ENCODE results near the gene CEACAM19. TPM values are rescaled to one million over a fixed set of nuclear protein-coding genes. Genes with fewer than 3 reads are reported as not detected.

CEACAM19 gene
- total RNA-seq, 1 experiment from 2014 or later, result 3.5 TPM

DNA sequence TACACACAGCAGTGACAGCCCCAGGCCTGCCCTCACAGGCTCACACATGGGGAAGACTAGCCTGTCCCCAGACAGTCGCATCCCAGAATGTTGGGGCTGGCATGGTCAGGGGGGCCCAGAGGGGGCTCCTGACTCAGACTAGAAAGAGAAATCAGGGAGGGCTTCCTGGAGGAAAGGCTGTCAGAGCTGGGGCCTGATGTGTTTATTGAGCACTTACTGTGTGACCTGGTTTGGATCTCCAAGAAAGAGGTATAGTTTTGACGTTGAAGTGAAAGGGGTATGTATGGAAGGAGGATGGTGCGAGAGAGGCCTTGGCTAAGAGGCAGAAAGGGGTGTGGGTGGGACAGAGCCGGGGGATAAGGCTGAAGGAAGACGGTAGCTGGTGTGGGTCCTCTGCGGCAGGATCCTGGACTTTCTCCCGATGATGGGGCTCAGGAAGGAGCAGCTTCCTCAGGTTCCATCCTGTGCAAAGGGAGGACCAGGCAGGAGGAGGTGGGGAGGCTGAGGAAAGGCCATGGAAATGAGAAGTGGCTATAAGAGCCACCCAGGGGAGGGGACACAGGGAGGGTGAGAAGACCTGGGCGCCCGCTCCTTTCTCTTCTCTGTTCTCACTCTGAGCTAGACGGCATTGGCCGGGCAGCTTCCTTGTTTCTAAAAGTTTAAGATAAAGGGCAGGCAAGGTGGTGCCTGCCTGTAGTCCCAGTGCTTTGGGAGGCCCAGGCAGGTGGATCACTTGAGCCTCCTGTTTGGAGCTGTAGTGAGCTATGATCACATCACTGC is 61.1 kb downstream of the CEACAM19 start:
- Histone ChIP-seq H3K27ac (ENCODE audit: insufficient read length, low read depth, low read length) (no peak overlapping the region), H3K23me2 (ENCODE audit: insufficient read length, low read depth, low read length, poor library complexity, severe bottlenecking) (no peaks in the 10 kb centered on the region), H4K20me1 (ENCODE audit: control insufficient read depth, insufficient read depth, insufficient read length) (no peaks in the 10 kb centered on the region), H3K4ac (ENCODE audit: low read depth, low read length) (no peak overlapping the region), H3K9me3 (ENCODE audit: control insufficient read depth, low read depth, low read length) (no peaks in the 10 kb centered on the region), H2BK15ac (ENCODE audit: low read depth, low read length) (no peak overlapping the region), H3T11ph (ENCODE audit: low read length) (no peak overlapping the region), H2BK5ac (ENCODE audit: insufficient read length, low read length) (no peak overlapping the region), H4K8ac (replicated peaks; ENCODE audit: insufficient read length, low read depth, low read length) (no peak overlapping the region), H3K4me1 (ENCODE audit: insufficient read depth, low read length) (no peaks in the 10 kb centered on the region; the same call in 1 of the 2 replicates), H3K14ac (ENCODE audit: insufficient read depth, low read length) (no peak overlapping the region), H2BK20ac (ENCODE audit: low read depth, low read length, poor library complexity, severe bottlenecking) (no peak overlapping the region), H3K18ac (ENCODE audit: insufficient read length, low read depth, low read length) (no peak overlapping the region), H3K79me1 (ENCODE audit: insufficient read depth, low read depth, low read length, poor library complexity, severe bottlenecking) (no peaks in the 10 kb centered on the region), H2AFZ (ENCODE audit: low read length) (no peak overlapping the region), H3K9ac (ENCODE audit: extremely low read depth, insufficient read length, low read length) (no peak overlapping the region), H3K27me3 (ENCODE audit: insufficient read depth, low read length) (no peaks in the 10 kb centered on the region), H4K5ac (ENCODE audit: insufficient read length, low read depth, low read length) (no peak overlapping the region), H3K79me2 (ENCODE audit: insufficient read depth, low read length) (no peaks in the 10 kb centered on the region), H3K56ac (ENCODE audit: insufficient read length, low read depth, low read length) (no peak overlapping the region), H3K23ac (ENCODE audit: insufficient read length, low read depth, low read length) (no peak overlapping the region), H3K4me2 (ENCODE audit: insufficient read depth, insufficient read length, low read length) (no peak overlapping the region), H2BK120ac (ENCODE audit: low read depth, low read length, poor library complexity, severe bottlenecking) (no peak overlapping the region), H4K91ac (ENCODE audit: insufficient read length, low read depth, low read length) (no peak overlapping the region), H2BK12ac (ENCODE audit: insufficient read length, low read depth, low read length) (no peak overlapping the region), H2AK5ac (ENCODE audit: insufficient read length, low read length) (no peak overlapping the region)
- H3K27me3 Mint-ChIP-seq (ENCODE audit: low read depth), result peaks cover 21% of the 10 kb centered on the region
- no peaks in the 10 kb centered on the region for H3K36me3 Mint-ChIP-seq (ENCODE audit: insufficient read depth in 1 of 3, low read depth in 3 of 3)
- no peak for DNase-seq
- H3K27ac Mint-ChIP-seq, result no peak overlapping the region
- no peak overlapping the region for H3K4me3 Mint-ChIP-seq
- H3K9me3 Mint-ChIP-seq, result peaks cover 0 to 3% of the 10 kb centered on the region in 2 experiments; a peak in 1 of 5 replicates
- WGBS (ENCODE audit: extremely low coverage, insufficient read length, low lambda C conversion rate), result no CpG with 5 or more reads among the region's 11 CpGs
- TF ChIP-seq CTCF (conservative IDR thresholded peaks at IDR 0.05), result no peak
- peaks cover 3% of the 10 kb centered on the region in 2 experiments; a peak in 3 of 4 replicates for H3K4me1 Mint-ChIP-seq

Small RNA genes lying within 50 kb of the gene (microRNA-seq; reads per million reads assigned to microRNA genes)
- not detected for gene MIR4531 (ENCODE audit: borderline microRNAs expressed)

Other genes starting within 250 kb of the CEACAM19 start
- 5.6 and 7.4 TPM in 2 replicates for gene ZNF229, start 223.0 kb upstream of the CEACAM19 start, total RNA-seq (2021)
- 13.2 and 13.6 TPM in 2 replicates for gene ZNF180, start 171.0 kb upstream of the CEACAM19 start, total RNA-seq (2021)
- not detected in 2 replicates for gene CEACAM20, start 141.8 kb upstream of the CEACAM19 start, total RNA-seq (2021)
- not detected in 2 replicates for gene IGSF23, start 57.9 kb upstream of the CEACAM19 start, total RNA-seq (2021)
- gene PVR, start 27.6 kb upstream of the CEACAM19 start, total RNA-seq (2021), result 29.2 and 30.5 TPM in 2 replicates
- not detected in 2 replicates for gene CEACAM16, start 27.7 kb downstream of the CEACAM19 start, total RNA-seq (2021)
- gene BCL3, start 77.2 kb downstream of the CEACAM19 start, total RNA-seq (2021), result 1.2 and 2.2 TPM in 2 replicates
- gene CBLC, start 106.4 kb downstream of the CEACAM19 start, total RNA-seq (2021), result 14.2 and 15.9 TPM in 2 replicates
- 73.0 and 78.5 TPM in 2 replicates for gene BCAM, start 137.6 kb downstream of the CEACAM19 start, total RNA-seq (2021)
- gene NECTIN2, start 174.8 kb downstream of the CEACAM19 start, total RNA-seq (2021), result 175 and 176 TPM in 2 replicates
- 180 and 190 TPM in 2 replicates for gene TOMM40, start 219.8 kb downstream of the CEACAM19 start, total RNA-seq (2021)
- 530 and 547 TPM in 2 replicates for gene APOE, start 234.3 kb downstream of the CEACAM19 start, total RNA-seq (2021)
- 77.0 and 78.1 TPM in 2 replicates for gene APOC1, start 243.1 kb downstream of the CEACAM19 start, total RNA-seq (2021)